A549 (cell line): ENCODE data around the gene TMSB10.

Source experiments
- BCL3 ChIP-seq: fragments of >200 bp; sonication (Bioruptor Twin); formaldehyde crosslinking; IDR thresholded peaks from 3 replicates; pipeline ENCODE4 v1.6.1; 2016
- CHD4 ChIP-seq: fragments of 200-600 bp; sonication (generic); IDR thresholded peaks from 2 replicates; pipeline ENCODE4 v1.6.1; 2016; ENCODE audit warnings: antibody characterized with exemption, mild to moderate bottlenecking, borderline replicate concordance
- ESRRA ChIP-seq: fragments of 150-350 bp; IDR thresholded peaks from 2 replicates; pipeline ENCODE4 v1.6.1; 2014; ENCODE audit warnings: mild to moderate bottlenecking, low read length, borderline replicate concordance
- MAFK ChIP-seq: fragments of 450-650 bp; IDR thresholded peaks from 2 replicates; pipeline ENCODE4 v1.6.1; 2014; ENCODE audit not compliant: partially characterized antibody
- MAZ ChIP-seq: fragments of 150-350 bp; IDR thresholded peaks from 2 replicates; pipeline ENCODE4 v1.6.1; 2014; ENCODE audit warnings: antibody characterized with exemption, low read depth, low read length, borderline replicate concordance
- MYC ChIP-seq: IDR thresholded peaks from 2 replicates; pipeline ENCODE4 v1.6.1; 2012; ENCODE audit warnings: mild to moderate bottlenecking, inconsistent platforms, low read length, improper control_type of control experiment, borderline replicate concordance
- PHF8 ChIP-seq: fragments of 200-600 bp; sonication (generic); IDR thresholded peaks from 2 replicates; pipeline ENCODE4 v1.6.1; 2016; ENCODE audit warnings: low read depth, mild to moderate bottlenecking, antibody characterized with exemption, moderate library complexity, borderline replicate concordance
- POLR2A ChIP-seq: IDR thresholded peaks from 2 replicates; pipeline ENCODE4 v1.6.1; 2012; ENCODE audit warnings: mild to moderate bottlenecking, low read length
- RAD21 ChIP-seq, 2 experiments: fragments of >200 bp in 1 of 2; sonication (Bioruptor Twin) in 1 of 2; formaldehyde crosslinking in 1 of 2; IDR thresholded peaks in 1 of 2; conservative IDR thresholded peaks in 1 of 2; 2 replicates in 1 of 2; 3 replicates in 1 of 2; pipeline ENCODE4 v1.6.1; 2012 to 2018; ENCODE audit warnings: inconsistent platforms in 1 of 2
- RFX5 ChIP-seq: fragments of 450-650 bp; IDR thresholded peaks from 2 replicates; pipeline ENCODE4 v1.7.1; 2014; ENCODE audit warnings: antibody characterized with exemption, mild to moderate bottlenecking, moderate library complexity
- RNF2 ChIP-seq: fragments of 200-600 bp; sonication (generic); IDR thresholded peaks from 2 replicates; pipeline ENCODE4 v1.6.1; 2016; ENCODE audit warnings: low read depth, mild to moderate bottlenecking, antibody characterized with exemption, moderate library complexity, borderline replicate concordance
- ZC3H11A ChIP-seq: fragments of 450-650 bp; IDR thresholded peaks from 2 replicates; pipeline ENCODE4 v1.6.1; 2014; ENCODE audit warnings: antibody characterized with exemption, mild to moderate bottlenecking
- TF ChIP-seq, protein P1 (sequence below): fragments of >200 bp; sonication (Bioruptor Twin); formaldehyde crosslinking; IDR thresholded peaks from 3 replicates; pipeline ENCODE4 v1.5.1; 2016

DNA sequence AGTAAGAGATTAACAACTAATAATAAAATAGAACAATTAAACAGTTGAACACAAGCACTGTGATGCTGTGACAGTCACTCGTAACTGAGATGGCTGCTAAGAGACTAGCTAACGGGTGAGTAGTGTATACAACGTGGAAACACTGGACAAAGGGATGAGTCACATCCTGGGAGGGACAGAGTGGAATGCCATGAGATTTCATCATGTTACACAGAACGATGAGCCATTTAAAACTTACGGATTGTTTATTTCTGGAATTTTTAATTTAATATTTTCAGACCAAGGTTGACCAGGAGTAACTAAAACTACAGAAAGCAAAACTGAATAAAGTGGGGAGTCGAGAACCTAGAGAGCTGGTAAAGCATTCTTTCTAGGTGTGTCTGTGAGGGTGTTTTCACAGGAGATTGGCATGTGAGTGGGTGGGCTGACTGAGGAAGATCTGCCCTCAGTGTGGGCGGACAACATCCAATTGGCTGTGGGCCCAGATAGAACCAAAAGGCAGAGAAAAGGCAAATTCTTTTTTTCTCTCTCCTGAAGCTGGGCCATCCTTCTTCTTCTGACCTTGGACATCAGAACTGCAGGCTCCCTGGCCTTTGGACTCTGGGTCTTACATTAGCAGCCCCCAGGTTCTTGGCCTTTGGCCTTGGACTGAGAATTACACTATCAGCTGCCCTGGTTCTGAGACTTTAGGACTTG lies 14.6 kb downstream of the TMSB10 start:
- TF ChIP-seq, protein P1, sequence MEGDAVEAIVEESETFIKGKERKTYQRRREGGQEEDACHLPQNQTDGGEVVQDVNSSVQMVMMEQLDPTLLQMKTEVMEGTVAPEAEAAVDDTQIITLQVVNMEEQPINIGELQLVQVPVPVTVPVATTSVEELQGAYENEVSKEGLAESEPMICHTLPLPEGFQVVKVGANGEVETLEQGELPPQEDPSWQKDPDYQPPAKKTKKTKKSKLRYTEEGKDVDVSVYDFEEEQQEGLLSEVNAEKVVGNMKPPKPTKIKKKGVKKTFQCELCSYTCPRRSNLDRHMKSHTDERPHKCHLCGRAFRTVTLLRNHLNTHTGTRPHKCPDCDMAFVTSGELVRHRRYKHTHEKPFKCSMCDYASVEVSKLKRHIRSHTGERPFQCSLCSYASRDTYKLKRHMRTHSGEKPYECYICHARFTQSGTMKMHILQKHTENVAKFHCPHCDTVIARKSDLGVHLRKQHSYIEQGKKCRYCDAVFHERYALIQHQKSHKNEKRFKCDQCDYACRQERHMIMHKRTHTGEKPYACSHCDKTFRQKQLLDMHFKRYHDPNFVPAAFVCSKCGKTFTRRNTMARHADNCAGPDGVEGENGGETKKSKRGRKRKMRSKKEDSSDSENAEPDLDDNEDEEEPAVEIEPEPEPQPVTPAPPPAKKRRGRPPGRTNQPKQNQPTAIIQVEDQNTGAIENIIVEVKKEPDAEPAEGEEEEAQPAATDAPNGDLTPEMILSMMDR = no peak
- no peak for TF ChIP-seq CHD4
- no peak for TF ChIP-seq RFX5
- no peak for TF ChIP-seq MYC
- no peak for TF ChIP-seq PHF8
- no peak for TF ChIP-seq RNF2
- TF ChIP-seq MAFK = no peak
- no peak for TF ChIP-seq RAD21 (conservative IDR thresholded peaks at IDR 0.05 in 1 of 2, IDR thresholded peaks at IDR 0.05 in 1 of 2)
- no peak for TF ChIP-seq MAZ
- TF ChIP-seq ZC3H11A = no peak
- no peak for TF ChIP-seq POLR2A
- TF ChIP-seq ESRRA = no peak
- no peak; the same call in 2 of the 3 replicates for TF ChIP-seq BCL3
